ENCODE data around the gene FBXW9. TPM values are rescaled to one million over a fixed set of nuclear protein-coding genes. Genes with fewer than 3 reads are reported as not detected.
A peak's percentile ranks its signal among the peaks of the same experiment; 100 is the strongest.

FBXW9 gene
- total RNA-seq, 8 experiments from 2014 or later = 4.1 to 21.2 (median 11.7) TPM

GRCh38 chr19:12670159-12670928, 26.1 kb downstream of the FBXW9 start:
- H3K27ac ChIP-seq = peak overlapping the region; percentile 97 to 99
- ATAC-seq (replicated peaks in 6 of 8) = no peak
- in situ Hi-C loops (cut with MboI; ENCODE audit: low pct_unique_long_range_greater_than_20kb in 2 of 9, low sequenced_read_pairs in 9 of 9, unreplicated experiment in 9 of 9) = no loop called here
- H3K4me1 ChIP-seq (replicated peaks in 1 of 2) = peaks cover 16 to 19% of the 10 kb centered on the region in 2 donors
- H3K4me3 ChIP-seq = peak overlapping the region; percentile 81 to 97 (median 95)
- 19 to 100% (median 78%) methylated on average over 2 to 5 of the region's 26 CpGs; no CpG with 5 or more reads in 4 of the 10 experiments for WGBS, 10 experiments

GRCh38 chr19:12669270-12670158, 26.9 kb downstream of the FBXW9 start:
- peak; percentile 31 to 67 (median 46) for ATAC-seq (replicated peaks in 6 of 8)
- in situ Hi-C loops (cut with MboI; ENCODE audit: low pct_unique_long_range_greater_than_20kb in 2 of 9, low sequenced_read_pairs in 9 of 9, unreplicated experiment in 9 of 9) = no loop called here
- Histone ChIP-seq H3K4me3 (peak overlapping the region; percentile 81 to 97 (median 95)), H3K27ac (peak overlapping the region; percentile 97 to 99), H3K4me1 (replicated peaks in 1 of 2) (peaks cover 16 to 23% of the 10 kb centered on the region in 2 donors)
- 0 to 4% (median 0%) methylated on average over 4 to 19 of the region's 64 CpGs; no CpG with 5 or more reads in 1 of the 10 experiments for WGBS, 10 experiments

- 0 to 4% (median 0%) methylated on average over 2 to 10 of the region's 24 CpGs; no CpG with 5 or more reads in 6 of the 10 experiments for WGBS, 10 experiments
- peak overlapping the region; percentile 97 to 99 for H3K27ac ChIP-seq
- ATAC-seq (replicated peaks in 6 of 8) = peak in 5 of 8 experiments; percentile 1 to 61 (median 40)
- peaks cover 16 to 23% of the 10 kb centered on the region in 2 donors for H3K4me1 ChIP-seq (replicated peaks in 1 of 2)
- H3K4me3 ChIP-seq = peak overlapping the region; percentile 81 to 97 (median 95)
- in situ Hi-C loops (cut with MboI; ENCODE audit: low pct_unique_long_range_greater_than_20kb in 2 of 9, low sequenced_read_pairs in 9 of 9, unreplicated experiment in 9 of 9) = no loop called here
Measured at GRCh38 chr19:12668932-12669269, 27.5 kb downstream of the FBXW9 start.

- in situ Hi-C loops (cut with MboI; ENCODE audit: low pct_unique_long_range_greater_than_20kb in 2 of 9, low sequenced_read_pairs in 9 of 9, unreplicated experiment in 9 of 9) = no loop called here
- Histone ChIP-seq H3K27ac (peak overlapping the region in 1 of 2 donors; percentile 99), H3K4me3 (peak overlapping the region; percentile 81 to 97 (median 95)), H3K4me1 (replicated peaks in 1 of 2) (peaks cover 16 to 23% of the 10 kb centered on the region in 2 donors)
- WGBS, 10 experiments = 0 to 80% (median 67%) methylated on average over 1 to 2 of the region's 8 CpGs; no CpG with 5 or more reads in 5 of the 10 experiments
- ATAC-seq (replicated peaks in 6 of 8) = no peak
Measured at GRCh38 chr19:12668346-12668745, 28.1 kb downstream of the FBXW9 start.

GRCh38 chr19:12667731-12668302, 28.6 kb downstream of the FBXW9 start:
- ATAC-seq (replicated peaks in 6 of 8) = no peak
- Histone ChIP-seq H3K27ac (no peak overlapping the region), H3K4me3 (peak overlapping the region in 2 of 5 donors; percentile 85 to 97), H3K4me1 (replicated peaks in 1 of 2) (peaks cover 16 to 23% of the 10 kb centered on the region in 2 donors)
- in situ Hi-C loops (cut with MboI; ENCODE audit: low pct_unique_long_range_greater_than_20kb in 2 of 9, low sequenced_read_pairs in 9 of 9, unreplicated experiment in 9 of 9) = no loop called here
- 20 to 100% (median 80%) methylated on average over 1 to 4 of the region's 4 CpGs; no CpG with 5 or more reads in 4 of the 10 experiments for WGBS, 10 experiments

GRCh38 chr19:12666265-12667048, 30.0 kb downstream of the FBXW9 start, which contains the start of the genes MAN2B1 and WDR83:
Gene MAN2B1, minus strand, starts transcription at chr19:12666742. Its CDS starts 41 bp downstream, at chr19:12666701.
Gene WDR83, plus strand, starts transcription at chr19:12666807. Its CDS starts 2,984 bp downstream, at chr19:12669791.
- ATAC-seq (replicated peaks in 6 of 8) = peak; percentile 45 to 92 (median 85)
- Histone ChIP-seq H3K4me1 (replicated peaks in 1 of 2) (peaks cover 16 to 23% of the 10 kb centered on the region in 2 donors), H3K27ac (peak within 1 kb of the TSS; percentile 28 to 65), H3K4me3 (peak within 1 kb of the TSS; percentile 50 to 99 (median 81))
- 0 to 20% (median 4%) methylated on average over 1 to 13 of the region's 46 CpGs; no CpG with 5 or more reads in 5 of the 10 experiments for WGBS, 10 experiments
- in situ Hi-C loops (cut with MboI; ENCODE audit: low pct_unique_long_range_greater_than_20kb in 2 of 9, low sequenced_read_pairs in 9 of 9, unreplicated experiment in 9 of 9) = no loop called here

GRCh38 chr19:12665671-12666264, 30.7 kb downstream of the FBXW9 start:
- H3K27ac ChIP-seq = no peak overlapping the region
- 10 to 62% (median 48%) methylated on average over 2 to 8 of the region's 12 CpGs; no CpG with 5 or more reads in 5 of the 10 experiments for WGBS, 10 experiments
- in situ Hi-C loops (cut with MboI; ENCODE audit: low pct_unique_long_range_greater_than_20kb in 2 of 9, low sequenced_read_pairs in 9 of 9, unreplicated experiment in 9 of 9) = no loop called here
- H3K4me3 ChIP-seq = peak overlapping the region; percentile 50 to 99 (median 81)
- H3K4me1 ChIP-seq (replicated peaks in 1 of 2) = peaks cover 16 to 23% of the 10 kb centered on the region in 2 donors
- ATAC-seq (replicated peaks in 6 of 8) = no peak

- H3K4me1 ChIP-seq (replicated peaks in 1 of 2) = peaks cover 16 to 18% of the 10 kb centered on the region in 2 donors
- ATAC-seq (replicated peaks in 6 of 8) = no peak
- H3K27ac ChIP-seq = no peak overlapping the region
- WGBS, 10 experiments = 88 to 96% (median 93%) methylated on average over 4 to 6 of the region's 10 CpGs; no CpG with 5 or more reads in 6 of the 10 experiments
- H3K4me3 ChIP-seq = no peak overlapping the region
- in situ Hi-C loops (cut with MboI; ENCODE audit: low pct_unique_long_range_greater_than_20kb in 2 of 9, low sequenced_read_pairs in 9 of 9, unreplicated experiment in 9 of 9) = no loop called here
Measured at GRCh38 chr19:12665281-12665573, 31.2 kb downstream of the FBXW9 start.

- H3K4me3 ChIP-seq = no peak overlapping the region
- 55 to 100% (median 80%) methylated on average over 1 to 13 of the region's 29 CpGs; no CpG with 5 or more reads in 1 of the 10 experiments for WGBS, 10 experiments
- in situ Hi-C loops (cut with MboI; ENCODE audit: low pct_unique_long_range_greater_than_20kb in 2 of 9, low sequenced_read_pairs in 9 of 9, unreplicated experiment in 9 of 9) = no loop called here
- no peak overlapping the region for H3K27ac ChIP-seq
- ATAC-seq (replicated peaks in 6 of 8) = peak in 7 of 8 experiments; percentile 12 to 77 (median 27)
- peaks cover 16 to 17% of the 10 kb centered on the region in 2 donors for H3K4me1 ChIP-seq (replicated peaks in 1 of 2)
Measured at GRCh38 chr19:12664406-12665280, 31.8 kb downstream of the FBXW9 start.

GRCh38 chr19:12660980-12661379, 35.5 kb downstream of the FBXW9 start:
- in situ Hi-C loops (cut with MboI; ENCODE audit: low pct_unique_long_range_greater_than_20kb in 2 of 9, low sequenced_read_pairs in 9 of 9, unreplicated experiment in 9 of 9) = no loop called here
- H3K4me3 ChIP-seq = no peak overlapping the region
- ATAC-seq (replicated peaks in 6 of 8) = no peak
- peaks cover 2 to 8% of the 10 kb centered on the region in 2 donors for H3K4me1 ChIP-seq (replicated peaks in 1 of 2)
- H3K27ac ChIP-seq = no peak overlapping the region
- WGBS, 10 experiments = 76 to 100% (median 98%) methylated on average over 1 to 10 of the region's 12 CpGs; no CpG with 5 or more reads in 2 of the 10 experiments

- Histone ChIP-seq H3K4me3 (no peak overlapping the region), H3K4me1 (replicated peaks in 1 of 2) (no peaks in the 10 kb centered on the region), H3K27ac (no peak overlapping the region)
- WGBS, 10 experiments = 60 to 100% (median 93%) methylated on average over 1 to 7 of the region's 22 CpGs; no CpG with 5 or more reads in 3 of the 10 experiments
- in situ Hi-C loops (cut with MboI; ENCODE audit: low pct_unique_long_range_greater_than_20kb in 2 of 9, low sequenced_read_pairs in 9 of 9, unreplicated experiment in 9 of 9) = no loop called here
- peak in 1 of 8 experiments; percentile 17 for ATAC-seq (replicated peaks in 6 of 8)
Measured at GRCh38 chr19:12657966-12658365, 38.5 kb downstream of the FBXW9 start.

Data from motor neuron (in vitro differentiated cells).